Vagina (tissue), 2 donors: Measurements from ENCODE around the gene CACTIN. TPM values are rescaled to one million over a fixed set of nuclear protein-coding genes. Genes with fewer than 3 reads are reported as not detected.
A peak's percentile ranks its signal among the peaks of the same experiment; 100 is the strongest.
"Not testable (repeated sequence)": the region's sequence is repeated elsewhere in the genome, so short reads cannot be mapped to it uniquely, and the experiment has no call there.

ENCODE experiments used
- DNase-seq, 2 donors: peaks; one replicate each; pipeline ENCODE4 v3.0.0-alpha.2; 2017; ENCODE audit errors: extremely low spot score in 2 of 2
- H3K27ac ChIP-seq: fragments of 200-600 bp; sonication (generic); one replicate; pipeline ENCODE4 v1.5.1; 2019
- H3K27me3 ChIP-seq: fragments of 200-600 bp; sonication (generic); one replicate; pipeline ENCODE4 v1.5.1; 2019
- H3K36me3 ChIP-seq, 2 donors: fragments of 200-600 bp; sonication (generic); one replicate each; pipeline ENCODE4 v1.5.1; 2017 to 2019
- H3K4me1 ChIP-seq: fragments of 200-600 bp; sonication (generic); one replicate; pipeline ENCODE4 v1.5.1; 2019
- H3K4me3 ChIP-seq, 2 donors: fragments of 200-600 bp; sonication (generic); 1 replicate in 1 of 2; 2 replicates in 1 of 2; pipeline ENCODE4 v1.5.1; 2016 to 2019
- H3K9me3 ChIP-seq: fragments of 200-600 bp; sonication (generic); one replicate; pipeline ENCODE4 v1.5.1; 2019
- POLR2A ChIP-seq, 2 donors: fragments of 450-650 bp; IDR thresholded peaks; one replicate each; pipeline ENCODE4 v1.6.1; 2017; ENCODE audit warnings: antibody characterized with exemption in 2 of 2, mild to moderate bottlenecking in 2 of 2, moderate library complexity in 2 of 2
- POLR2AphosphoS5 ChIP-seq, 2 donors: sonication (generic); formaldehyde crosslinking; IDR thresholded peaks; one replicate each; pipeline ENCODE4 v1.9.0; 2017; ENCODE audit warnings: antibody characterized with exemption in 2 of 2, mild to moderate bottlenecking in 2 of 2, low read depth in 1 of 2; ENCODE audit not compliant: insufficient read depth in 1 of 2
- intact Hi-C: fragments of 100-400 bp; cut with DNase I; formaldehyde crosslinking; loops from one replicate; pipeline ENCODE4 v1.15.1; 2023
- total RNA-seq: library from RNA; depleted of rRNA; stranded (reverse); fragments of >200 nt; gene quantifications from one replicate; pipeline ENCODE4 v1.2.3, GENCODE V29; 2016
- TF ChIP-seq, protein P1 (sequence below), 3 experiments: fragments of 450-650 bp in 2 of 3; fragments of 200-600 bp in 1 of 3; sonication (generic) in 1 of 3; IDR thresholded peaks; one replicate each; pipeline ENCODE4 v1.5.1; 2017 to 2019; ENCODE audit warnings: antibody characterized with exemption in 3 of 3, mild to moderate bottlenecking in 2 of 3, moderate library complexity in 2 of 3

The CACTIN gene
- total RNA-seq, 1 donor from 2014 or later = 36.3 TPM

DNA sequence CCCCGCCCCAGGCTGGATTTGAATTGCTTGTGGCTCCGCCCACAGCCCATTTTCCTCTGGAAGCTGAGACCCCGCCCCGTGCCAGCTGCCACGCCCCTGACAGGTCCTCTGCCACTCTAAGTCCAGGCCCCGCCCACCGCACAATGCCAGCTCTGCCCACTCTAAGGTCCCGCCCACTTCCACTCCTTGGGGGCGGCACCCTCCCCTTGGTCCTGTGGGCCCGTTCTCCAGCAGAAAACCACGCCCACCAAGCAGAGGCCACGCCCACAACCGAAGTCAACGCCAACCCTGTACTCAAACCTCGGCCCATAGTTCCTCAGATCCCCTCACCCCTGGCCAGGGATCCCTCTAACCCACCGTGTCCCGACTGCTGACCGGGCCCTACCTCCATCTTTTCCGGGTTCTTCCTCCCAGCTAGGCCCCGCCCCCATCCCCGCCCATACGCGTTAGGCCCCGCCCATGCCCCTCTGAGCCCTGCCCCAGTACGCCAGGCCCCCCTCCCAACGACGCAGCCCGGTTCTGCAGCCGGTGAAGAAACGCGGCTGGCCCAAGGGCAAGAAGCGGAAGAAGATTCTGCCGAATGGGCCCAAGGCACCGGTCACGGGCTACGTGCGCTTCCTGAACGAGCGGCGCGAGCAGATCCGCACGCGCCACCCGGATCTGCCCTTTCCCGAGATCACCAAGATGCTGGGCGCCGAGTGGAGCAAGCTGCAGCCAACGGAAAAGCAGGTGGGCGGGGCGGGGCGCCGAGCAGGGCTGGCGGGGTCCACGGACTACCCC, 52.5 kb downstream of the CACTIN start:
- Histone ChIP-seq H3K4me3 (peak overlapping the region; percentile 90 to 92), H3K27me3 (no peaks in the 10 kb centered on the region), H3K4me1 (peaks cover 34% of the 10 kb centered on the region), H3K36me3 (no peaks in the 10 kb centered on the region), H3K27ac (no peak overlapping the region), H3K9me3 (no peaks in the 10 kb centered on the region)
- peak in 1 of 2 donors; percentile 87 for DNase-seq
- intact Hi-C loops = no loop called here
- TF ChIP-seq POLR2A (IDR thresholded peaks at IDR 0.05) (no peak), POLR2AphosphoS5 (IDR thresholded peaks at IDR 0.05; ENCODE audit: insufficient read depth in 1 of 2, low read depth in 1 of 2) (peak in 1 of 2 donors; percentile 3)

DNA sequence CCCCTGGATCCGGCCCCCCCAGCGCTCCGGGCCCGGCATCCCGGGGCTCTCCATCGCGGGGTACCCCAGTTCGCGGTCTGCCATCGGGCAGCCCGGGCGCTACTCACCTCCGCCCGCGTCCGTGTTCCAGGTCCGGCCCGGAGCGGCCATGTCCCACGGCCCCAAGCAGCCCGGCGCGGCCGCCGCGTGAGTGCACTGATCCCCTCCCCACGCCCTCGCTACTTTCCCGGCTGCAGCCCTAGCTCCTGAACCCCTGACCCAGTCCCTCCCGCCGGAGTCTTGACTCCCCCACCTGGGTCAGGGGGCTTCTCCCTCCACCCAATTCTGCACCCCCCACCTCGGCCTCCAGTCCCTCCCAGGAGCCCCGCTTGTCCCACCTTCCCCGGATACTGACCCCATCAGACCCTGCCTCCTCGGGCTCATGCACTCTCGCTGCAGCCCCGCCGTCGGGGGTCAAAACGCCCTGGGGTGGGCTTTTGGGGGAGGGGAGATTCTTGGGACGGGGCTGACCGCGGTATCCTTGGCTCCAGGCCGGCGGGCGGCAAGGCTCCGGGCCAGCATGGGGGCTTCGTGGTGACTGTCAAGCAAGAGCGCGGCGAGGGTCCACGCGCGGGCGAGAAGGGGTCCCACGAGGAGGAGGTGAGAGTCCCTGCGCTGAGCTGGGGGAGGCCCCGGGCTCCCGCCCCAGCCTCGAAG, 53.3 kb downstream of the CACTIN start:
- Histone ChIP-seq H3K27me3 (no peaks in the 10 kb centered on the region), H3K36me3 (no peaks in the 10 kb centered on the region), H3K27ac (peak overlapping the region; percentile 85), H3K4me3 (peak overlapping the region; percentile 90 to 92), H3K4me1 (peaks cover 34% of the 10 kb centered on the region), H3K9me3 (no peaks in the 10 kb centered on the region)
- no peak for DNase-seq
- intact Hi-C loops = no loop called here
- TF ChIP-seq, protein P1, sequence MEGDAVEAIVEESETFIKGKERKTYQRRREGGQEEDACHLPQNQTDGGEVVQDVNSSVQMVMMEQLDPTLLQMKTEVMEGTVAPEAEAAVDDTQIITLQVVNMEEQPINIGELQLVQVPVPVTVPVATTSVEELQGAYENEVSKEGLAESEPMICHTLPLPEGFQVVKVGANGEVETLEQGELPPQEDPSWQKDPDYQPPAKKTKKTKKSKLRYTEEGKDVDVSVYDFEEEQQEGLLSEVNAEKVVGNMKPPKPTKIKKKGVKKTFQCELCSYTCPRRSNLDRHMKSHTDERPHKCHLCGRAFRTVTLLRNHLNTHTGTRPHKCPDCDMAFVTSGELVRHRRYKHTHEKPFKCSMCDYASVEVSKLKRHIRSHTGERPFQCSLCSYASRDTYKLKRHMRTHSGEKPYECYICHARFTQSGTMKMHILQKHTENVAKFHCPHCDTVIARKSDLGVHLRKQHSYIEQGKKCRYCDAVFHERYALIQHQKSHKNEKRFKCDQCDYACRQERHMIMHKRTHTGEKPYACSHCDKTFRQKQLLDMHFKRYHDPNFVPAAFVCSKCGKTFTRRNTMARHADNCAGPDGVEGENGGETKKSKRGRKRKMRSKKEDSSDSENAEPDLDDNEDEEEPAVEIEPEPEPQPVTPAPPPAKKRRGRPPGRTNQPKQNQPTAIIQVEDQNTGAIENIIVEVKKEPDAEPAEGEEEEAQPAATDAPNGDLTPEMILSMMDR (IDR thresholded peaks at IDR 0.05) = no peak
- TF ChIP-seq POLR2AphosphoS5 (IDR thresholded peaks at IDR 0.05; ENCODE audit: insufficient read depth in 1 of 2, low read depth in 1 of 2) = no peak
- no peak for TF ChIP-seq POLR2A (IDR thresholded peaks at IDR 0.05)

DNA sequence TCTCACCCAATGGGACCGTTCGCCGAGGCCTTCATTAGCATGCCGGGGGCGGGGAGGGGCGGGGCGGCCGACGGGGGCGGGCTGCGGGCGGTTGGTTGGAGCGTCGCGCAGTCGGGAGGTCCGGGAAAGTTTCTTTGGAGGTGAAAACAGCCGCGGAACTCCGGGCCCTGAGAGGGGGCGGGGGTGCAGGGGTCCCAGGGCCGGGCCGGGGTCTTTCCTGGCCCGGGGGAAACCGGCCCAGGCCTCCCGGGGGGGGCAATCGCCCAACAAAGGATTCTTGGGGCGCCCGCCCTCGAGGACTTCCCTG, 53.8 kb downstream of the CACTIN start, which contains the start of gene HMG20B:
HMG20B (plus strand) TSS at position 90 of the 307 bp plus-strand sequence. CDS start 366 bp downstream, outside the sequence.
- Histone ChIP-seq H3K9me3 (no peaks in the 10 kb centered on the region), H3K4me3 (peak within 1 kb of the TSS; percentile 90 to 92), H3K27ac (peak within 1 kb of the TSS; percentile 85), H3K27me3 (no peaks in the 10 kb centered on the region), H3K4me1 (peaks cover 34% of the 10 kb centered on the region), H3K36me3 (no peaks in the 10 kb centered on the region)
- TF ChIP-seq, protein P1 (IDR thresholded peaks at IDR 0.05) = no peak
- TF ChIP-seq POLR2A (IDR thresholded peaks at IDR 0.05) = peak in 1 of 2 donors; percentile 47
- peak; percentile 2 to 65 for TF ChIP-seq POLR2AphosphoS5 (IDR thresholded peaks at IDR 0.05; ENCODE audit: insufficient read depth in 1 of 2, low read depth in 1 of 2)
- DNase-seq = no peak
- intact Hi-C loops = no loop called here

DNA sequence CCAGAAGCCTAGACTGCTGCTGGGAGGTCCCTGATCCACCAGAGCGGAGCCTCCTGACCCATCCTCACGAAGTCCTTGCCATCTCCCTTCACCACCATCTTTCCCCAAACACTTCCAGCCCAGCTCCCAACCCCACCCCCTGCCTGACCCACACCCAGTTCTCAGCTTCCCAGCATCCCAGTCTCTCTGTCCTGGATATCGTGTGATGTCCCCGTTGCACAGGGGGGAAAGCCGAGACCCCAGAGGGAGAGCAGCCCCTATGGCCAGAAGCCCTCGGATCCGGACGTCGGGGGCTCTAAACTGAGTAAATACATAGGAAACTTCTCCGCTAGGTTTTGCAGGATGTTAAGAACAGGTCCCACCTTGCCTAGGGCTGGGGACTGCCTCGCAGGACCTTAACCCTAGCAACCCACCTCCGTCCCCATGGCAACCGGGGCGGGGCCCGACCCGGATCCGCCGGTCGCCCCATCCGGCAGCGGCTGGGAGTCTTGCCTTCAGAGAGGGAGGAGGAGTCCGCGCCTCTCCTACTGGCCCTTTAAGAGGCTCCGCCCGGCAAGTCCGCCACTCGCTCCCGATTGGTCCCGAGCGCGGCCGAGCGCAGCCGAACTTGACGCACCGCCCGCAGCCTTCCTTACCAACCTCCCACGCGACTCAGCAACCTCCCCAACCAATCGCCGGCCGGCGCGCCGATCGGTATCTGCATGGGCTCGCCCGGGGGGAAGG, 54.3 kb downstream of the CACTIN start:
- intact Hi-C loops = no loop called here
- Histone ChIP-seq H3K27ac (peak overlapping the region; percentile 85), H3K4me3 (peak overlapping the region; percentile 90 to 92), H3K27me3 (no peaks in the 10 kb centered on the region), H3K36me3 (no peaks in the 10 kb centered on the region), H3K9me3 (no peaks in the 10 kb centered on the region), H3K4me1 (peaks cover 34% of the 10 kb centered on the region)
- TF ChIP-seq POLR2AphosphoS5 (IDR thresholded peaks at IDR 0.05; ENCODE audit: insufficient read depth in 1 of 2, low read depth in 1 of 2) (peak; percentile 66 to 74), POLR2A (IDR thresholded peaks at IDR 0.05) (no peak)
- DNase-seq = peak; percentile 99 to 100

DNA sequence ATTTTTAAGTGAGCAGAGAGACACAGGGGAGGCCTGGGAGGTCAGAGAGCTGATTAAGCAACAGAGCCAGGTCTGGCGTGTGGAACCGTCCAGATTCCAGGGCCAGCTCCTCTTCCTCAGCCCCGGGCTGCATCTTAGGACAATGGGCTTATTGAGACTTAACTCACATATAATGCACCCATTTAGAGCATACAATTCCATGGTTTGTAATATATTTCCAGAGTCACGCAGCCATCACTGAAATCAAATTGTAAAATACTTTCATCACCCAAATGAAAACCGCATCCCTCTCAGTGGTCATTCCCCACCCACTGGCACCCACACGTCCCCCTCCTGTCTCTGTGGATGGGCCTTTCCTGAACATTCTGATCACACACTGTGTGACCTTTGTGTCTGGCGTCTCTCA, 56.0 kb downstream of the CACTIN start:
- no peaks in the 10 kb centered on the region for H3K27me3 ChIP-seq
- no peaks in the 10 kb centered on the region for H3K9me3 ChIP-seq
- H3K4me1 ChIP-seq = peaks cover 22% of the 10 kb centered on the region
- no peak overlapping the region for H3K4me3 ChIP-seq
- H3K36me3 ChIP-seq = no peaks in the 10 kb centered on the region
- intact Hi-C loops = no loop called here
- H3K27ac ChIP-seq = no peak overlapping the region
- DNase-seq = no peak
- no peak for TF ChIP-seq POLR2AphosphoS5 (IDR thresholded peaks at IDR 0.05; ENCODE audit: insufficient read depth in 1 of 2, low read depth in 1 of 2)
- TF ChIP-seq POLR2A (IDR thresholded peaks at IDR 0.05) = no peak
- TF ChIP-seq, protein P1 (IDR thresholded peaks at IDR 0.05) = no peak

DNA sequence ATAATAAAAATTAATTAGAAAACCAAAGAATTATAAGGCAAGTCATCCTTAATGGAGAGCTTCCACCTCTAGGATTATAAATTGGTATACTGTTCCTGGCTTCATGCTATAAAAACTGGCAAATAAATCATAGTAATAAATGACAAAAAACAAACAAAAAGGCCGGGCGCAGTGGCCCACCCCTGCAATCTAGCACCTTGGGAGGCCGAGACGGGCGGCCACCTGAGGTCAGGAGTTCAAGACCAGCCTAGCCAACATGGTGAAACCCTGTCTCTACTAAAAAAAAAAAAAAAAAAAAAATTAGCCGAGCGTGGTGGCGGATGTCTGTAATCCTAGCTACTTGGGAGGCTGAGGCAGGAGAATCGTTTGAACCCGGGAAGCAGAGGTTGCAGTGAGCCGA, 56.5 kb downstream of the CACTIN start:
- H3K36me3 ChIP-seq, H3K27ac ChIP-seq, DNase-seq, H3K9me3 ChIP-seq, H3K4me3 ChIP-seq, H3K27me3 ChIP-seq, intact Hi-C loops: not testable (repeated sequence)
- H3K4me1 ChIP-seq = peaks cover 22% of the 10 kb centered on the region
